Spinal cord (tissue), 10 donors: ENCODE measurements around the gene SELL. TPM values are rescaled to one million over a fixed set of nuclear protein-coding genes. Genes with fewer than 3 reads are reported as not detected.

Experiments used
- DNase-seq, 6 donors: peaks; one replicate each; pipeline versions ENCODE4 v3.0.0 to v3.0.0-alpha.2; 2013 to 2015; ENCODE audit warnings: low spot score in 6 of 6, low read depth in 4 of 6
- H3K27ac ChIP-seq: one replicate; pipeline ENCODE4 v1.5.1; 2013; ENCODE audit warnings: low read depth, low read length, control low read depth
- H3K27me3 ChIP-seq: one replicate; pipeline ENCODE4 v1.6.1; 2013; ENCODE audit warnings: low read length; ENCODE audit not compliant: control insufficient read depth, insufficient read depth
- H3K36me3 ChIP-seq: one replicate; pipeline ENCODE4 v1.6.1; 2013; ENCODE audit warnings: low read length; ENCODE audit not compliant: control insufficient read depth, insufficient read depth
- H3K4me1 ChIP-seq: one replicate; pipeline ENCODE4 v1.6.1; 2013; ENCODE audit warnings: low read length; ENCODE audit not compliant: control insufficient read depth, insufficient read depth
- H3K4me3 ChIP-seq: one replicate; pipeline ENCODE4 v1.5.1; 2013; ENCODE audit warnings: low read depth, low read length, control low read depth
- H3K9me3 ChIP-seq: one replicate; pipeline ENCODE4 v1.6.1; 2013; ENCODE audit warnings: low read length; ENCODE audit not compliant: control insufficient read depth, insufficient read depth
- WGBS: methylation state at CpG from one replicate; pipeline ENCODE4 v1.1.5; 2013; ENCODE audit warnings: missing lambda C conversion rate; ENCODE audit not compliant: insufficient coverage; 5-methylcytosine and 5-hydroxymethylcytosine counted together
- polyA plus RNA-seq, 2 donors: library from polyadenylated mRNA; unstranded; fragments of 120-200 nt; gene quantifications; one replicate each; pipeline ENCODE4 v1.2.1, GENCODE V29; 2013; ENCODE audit not compliant: insufficient read length in 2 of 2
- total RNA-seq, 2 donors: library from RNA; depleted of rRNA in 1 of 2; stranded (reverse); fragments of 120-200 nt in 1 of 2; fragments of >200 nt in 1 of 2; gene quantifications; one replicate each; pipeline versions ENCODE4 v1.2.3 to v1.2.4, GENCODE V29; 2013 to 2014
- donor health status: healthy.

The SELL gene
- total and polyA plus RNA-seq, 4 donors = 3.7 to 15.9 (median 7.6) TPM

- H3K9me3 ChIP-seq = no peaks in the 10 kb centered on the region
- H3K4me1 ChIP-seq = no peaks in the 10 kb centered on the region
- H3K27ac ChIP-seq = no peak overlapping the region
- no peak for DNase-seq
- H3K27me3 ChIP-seq = no peaks in the 10 kb centered on the region
- no peaks in the 10 kb centered on the region for H3K36me3 ChIP-seq
- no peak overlapping the region for H3K4me3 ChIP-seq
- 89% methylated on average over 2 of the region's 3 CpGs for WGBS
Observed at GRCh38 chr1:169708647-169709046, 2.8 kb downstream of the SELL start.

GRCh38 chr1:169707912-169708604, 3.4 kb downstream of the SELL start:
- no peaks in the 10 kb centered on the region for H3K27me3 ChIP-seq
- no peaks in the 10 kb centered on the region for H3K36me3 ChIP-seq
- no peak overlapping the region for H3K4me3 ChIP-seq
- H3K27ac ChIP-seq = no peak overlapping the region
- H3K4me1 ChIP-seq = no peaks in the 10 kb centered on the region
- 82% methylated on average over 6 of the region's 9 CpGs for WGBS
- DNase-seq = no peak
- H3K9me3 ChIP-seq = no peaks in the 10 kb centered on the region

- Histone ChIP-seq H3K27me3 (no peaks in the 10 kb centered on the region), H3K36me3 (no peaks in the 10 kb centered on the region), H3K9me3 (no peaks in the 10 kb centered on the region), H3K4me3 (no peak overlapping the region), H3K27ac (no peak overlapping the region), H3K4me1 (no peaks in the 10 kb centered on the region)
- WGBS = no CpG with 5 or more reads among the region's 2 CpGs
- no peak for DNase-seq
Observed at GRCh38 chr1:169704797-169705196, 6.6 kb downstream of the SELL start.

GRCh38 chr1:169701261-169702005, 10.0 kb downstream of the SELL start:
- H3K4me3 ChIP-seq = no peak overlapping the region
- DNase-seq = no peak
- no peaks in the 10 kb centered on the region for H3K36me3 ChIP-seq
- H3K27me3 ChIP-seq = no peaks in the 10 kb centered on the region
- 93% methylated on average over 2 of the region's 2 CpGs for WGBS
- no peaks in the 10 kb centered on the region for H3K4me1 ChIP-seq
- H3K27ac ChIP-seq = no peak overlapping the region
- no peaks in the 10 kb centered on the region for H3K9me3 ChIP-seq

GRCh38 chr1:169699707-169700106, 11.7 kb downstream of the SELL start:
- no peak overlapping the region for H3K4me3 ChIP-seq
- H3K4me1 ChIP-seq = no peaks in the 10 kb centered on the region
- H3K27ac ChIP-seq = no peak overlapping the region
- WGBS = no CpG with 5 or more reads among the region's 3 CpGs
- no peaks in the 10 kb centered on the region for H3K27me3 ChIP-seq
- no peak for DNase-seq
- no peaks in the 10 kb centered on the region for H3K9me3 ChIP-seq
- no peaks in the 10 kb centered on the region for H3K36me3 ChIP-seq

- WGBS = 70% methylated on average over 2 of the region's 3 CpGs
- Histone ChIP-seq H3K27ac (no peak overlapping the region), H3K27me3 (no peaks in the 10 kb centered on the region), H3K4me1 (no peaks in the 10 kb centered on the region), H3K4me3 (no peak overlapping the region), H3K36me3 (no peaks in the 10 kb centered on the region), H3K9me3 (no peaks in the 10 kb centered on the region)
- no peak for DNase-seq
Observed at GRCh38 chr1:169698976-169699375, 12.4 kb downstream of the SELL start.

- no peaks in the 10 kb centered on the region for H3K9me3 ChIP-seq
- H3K27me3 ChIP-seq = no peaks in the 10 kb centered on the region
- H3K36me3 ChIP-seq = no peaks in the 10 kb centered on the region
- H3K27ac ChIP-seq = no peak overlapping the region
- no peak overlapping the region for H3K4me3 ChIP-seq
- no peak for DNase-seq
- no CpG with 5 or more reads among the region's 1 CpG for WGBS
- H3K4me1 ChIP-seq = no peaks in the 10 kb centered on the region
Observed at GRCh38 chr1:169697755-169698154, 13.7 kb downstream of the SELL start.

- WGBS = 86% methylated on average over 1 of the region's 3 CpGs
- H3K9me3 ChIP-seq = no peaks in the 10 kb centered on the region
- no peak for DNase-seq
- no peaks in the 10 kb centered on the region for H3K4me1 ChIP-seq
- no peaks in the 10 kb centered on the region for H3K36me3 ChIP-seq
- H3K27me3 ChIP-seq = no peaks in the 10 kb centered on the region
- no peak overlapping the region for H3K27ac ChIP-seq
- H3K4me3 ChIP-seq = no peak overlapping the region
Observed at GRCh38 chr1:169696273-169697100, 14.9 kb downstream of the SELL start.

GRCh38 chr1:169694304-169695075, 16.9 kb downstream of the SELL start:
- Histone ChIP-seq H3K27me3 (no peaks in the 10 kb centered on the region), H3K4me3 (no peak overlapping the region), H3K4me1 (no peaks in the 10 kb centered on the region), H3K9me3 (no peaks in the 10 kb centered on the region), H3K36me3 (no peaks in the 10 kb centered on the region), H3K27ac (no peak overlapping the region)
- WGBS = 33% methylated on average over 4 of the region's 5 CpGs
- DNase-seq = peak in 5 of 6 donors; percentile 26 to 72 (median 40)
